ENCODE results near the gene MARK1.

Gene MARK1

DNA sequence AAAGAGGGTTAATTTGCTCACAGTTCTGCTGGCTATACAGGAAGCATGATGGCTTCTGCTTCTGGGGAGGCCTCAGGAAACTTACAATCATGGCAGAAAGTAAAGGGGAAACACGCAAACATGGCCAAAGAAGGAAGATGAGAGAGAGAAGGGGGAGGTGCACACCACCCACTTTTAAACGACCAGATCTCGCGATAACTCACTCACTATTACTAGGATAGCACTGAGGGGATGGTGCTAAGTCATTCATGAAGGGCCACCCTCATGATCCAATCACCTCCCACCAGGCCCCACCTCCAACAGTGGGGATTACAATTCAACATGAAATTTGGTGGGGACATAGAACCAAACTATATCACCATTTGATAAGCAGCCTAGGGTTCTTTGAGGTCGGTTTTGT is 159.9 kb downstream of the MARK1 start:
- no peak overlapping the region for H3K4me3 ChIP-seq (ENCODE audit: low read depth, low read length)

DNA sequence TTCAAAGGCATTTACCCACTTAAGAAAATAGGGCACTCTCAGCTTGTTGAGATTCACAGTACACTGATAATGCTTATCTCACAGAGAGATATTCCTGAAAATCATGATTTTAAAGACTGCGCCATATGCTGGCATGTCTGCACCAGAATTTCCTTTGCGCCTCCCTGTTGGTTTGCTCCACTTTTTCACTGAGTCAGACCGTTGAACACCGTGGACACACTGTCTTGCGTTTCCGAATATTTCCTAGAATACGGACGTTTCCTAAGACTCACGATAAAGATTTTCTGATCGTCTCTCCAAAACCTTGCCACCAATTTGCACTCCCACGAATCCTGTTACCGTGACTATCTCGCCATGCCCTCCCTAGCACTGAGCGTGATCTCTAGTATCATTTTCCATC is 161.7 kb downstream of the MARK1 start:
- H3K4me3 ChIP-seq (ENCODE audit: low read depth, low read length) = peak overlapping the region; percentile 64

- H3K4me3 ChIP-seq (ENCODE audit: low read depth, low read length) = peak within 1 kb of the TSS; percentile 64
Measured at GRCh38 chr1:220690140-220691052, 162.5 kb downstream of the MARK1 start, which contains the start of gene C1orf115. Gene C1orf115 (plus strand): TSS chr1:220690363. CDS start chr1:220690403, 40 bp downstream.

- H3K4me3 ChIP-seq (ENCODE audit: low read depth, low read length) = peak overlapping the region; percentile 64
Measured at GRCh38 chr1:220691053-220691684, 163.2 kb downstream of the MARK1 start.

DNA sequence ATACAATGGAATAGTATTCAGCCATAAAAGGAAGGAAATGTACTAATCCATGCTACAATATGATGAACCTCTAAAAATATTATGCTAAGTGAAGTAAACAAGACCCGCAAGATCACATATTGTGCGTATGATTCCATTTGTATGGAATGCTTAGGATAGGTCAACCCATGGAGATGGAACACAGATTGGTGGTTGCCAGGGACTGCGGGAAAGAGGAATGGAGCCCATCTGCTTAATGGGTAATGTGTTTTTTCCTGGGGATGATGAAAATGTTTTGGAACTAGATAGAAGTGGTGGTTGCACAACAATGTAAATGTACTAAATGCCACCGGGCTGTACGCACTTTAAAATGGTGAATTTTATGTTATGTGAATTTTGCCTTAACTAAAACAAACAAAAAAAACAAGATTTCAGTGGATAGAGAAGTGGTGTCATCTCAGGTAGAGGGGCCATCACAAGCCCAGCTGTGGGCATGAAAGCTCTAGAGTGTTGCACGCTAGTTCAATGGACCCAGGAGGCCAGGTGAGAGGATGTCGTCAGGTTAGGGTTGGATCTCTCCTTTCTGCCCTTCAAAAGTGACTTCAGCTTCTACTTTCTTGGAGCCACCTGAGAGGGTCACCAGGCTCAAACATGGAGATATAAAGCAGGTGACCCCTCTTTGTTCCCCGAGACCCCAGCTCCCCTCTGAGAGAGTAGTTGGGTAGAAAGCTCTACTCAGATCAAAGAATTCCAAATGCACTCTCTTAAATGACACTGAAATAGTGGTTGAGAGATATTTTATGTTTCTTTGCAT is 164.7 kb downstream of the MARK1 start:
- H3K4me3 ChIP-seq (ENCODE audit: low read depth, low read length) = no peak overlapping the region

GRCh38 chr1:220694866-220695382 is 167.0 kb downstream of the MARK1 start:
- no peak overlapping the region for H3K4me3 ChIP-seq (ENCODE audit: low read depth, low read length)

GRCh38 chr1:220695426-220695825 is 167.5 kb downstream of the MARK1 start:
- H3K4me3 ChIP-seq (ENCODE audit: low read depth, low read length) = no peak overlapping the region

GRCh38 chr1:220696226-220696862 is 168.4 kb downstream of the MARK1 start:
- no peak overlapping the region for H3K4me3 ChIP-seq (ENCODE audit: low read depth, low read length)

GRCh38 chr1:220696863-220697231 is 168.9 kb downstream of the MARK1 start:
- H3K4me3 ChIP-seq (ENCODE audit: low read depth, low read length) = no peak overlapping the region

DNA sequence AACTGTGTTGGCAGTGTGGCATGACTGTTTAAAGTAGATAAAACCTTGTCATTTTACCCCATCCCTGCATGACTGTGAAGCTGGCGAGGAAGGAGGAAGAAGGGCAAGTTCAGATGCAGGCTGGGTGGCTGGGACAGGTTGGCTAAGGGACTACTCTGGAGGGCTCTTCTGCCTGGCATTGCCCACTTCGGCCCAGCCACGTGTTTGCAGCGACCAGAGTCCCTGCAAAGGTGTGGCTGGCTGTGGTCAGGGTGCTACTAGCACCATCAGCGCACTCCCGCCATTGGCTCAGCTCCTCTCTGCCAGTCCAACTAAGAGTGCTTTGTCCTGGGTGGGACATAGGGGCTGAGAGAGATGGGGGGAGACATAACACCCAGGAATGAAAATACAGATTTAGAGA is 169.4 kb downstream of the MARK1 start:
- no peak overlapping the region for H3K4me3 ChIP-seq (ENCODE audit: low read depth, low read length)

DNA sequence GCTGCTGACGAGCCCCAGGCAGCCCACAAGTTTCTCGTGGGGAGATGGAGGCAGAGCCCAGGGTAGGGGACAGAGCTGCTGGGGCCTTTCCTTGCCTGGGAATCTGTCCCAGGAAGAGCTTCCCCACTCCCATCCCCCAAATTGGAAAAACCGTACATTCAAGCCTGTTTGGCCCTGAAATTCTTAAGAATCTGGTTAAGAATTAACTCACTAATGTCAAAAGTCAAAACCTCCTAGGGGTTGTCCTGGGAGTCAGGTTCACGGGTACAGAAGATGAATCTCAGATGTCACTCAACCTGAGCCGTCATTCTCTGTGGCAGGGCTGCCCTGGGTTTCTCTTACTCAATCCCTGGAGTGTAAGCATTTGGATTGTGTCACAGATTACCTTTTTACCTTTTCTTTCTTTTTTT is 170.7 kb downstream of the MARK1 start:
- H3K4me3 ChIP-seq (ENCODE audit: low read depth, low read length) = no peak overlapping the region

GRCh38 chr1:220699044-220699443 is 171.1 kb downstream of the MARK1 start:
- no peak overlapping the region for H3K4me3 ChIP-seq (ENCODE audit: low read depth, low read length)

DNA sequence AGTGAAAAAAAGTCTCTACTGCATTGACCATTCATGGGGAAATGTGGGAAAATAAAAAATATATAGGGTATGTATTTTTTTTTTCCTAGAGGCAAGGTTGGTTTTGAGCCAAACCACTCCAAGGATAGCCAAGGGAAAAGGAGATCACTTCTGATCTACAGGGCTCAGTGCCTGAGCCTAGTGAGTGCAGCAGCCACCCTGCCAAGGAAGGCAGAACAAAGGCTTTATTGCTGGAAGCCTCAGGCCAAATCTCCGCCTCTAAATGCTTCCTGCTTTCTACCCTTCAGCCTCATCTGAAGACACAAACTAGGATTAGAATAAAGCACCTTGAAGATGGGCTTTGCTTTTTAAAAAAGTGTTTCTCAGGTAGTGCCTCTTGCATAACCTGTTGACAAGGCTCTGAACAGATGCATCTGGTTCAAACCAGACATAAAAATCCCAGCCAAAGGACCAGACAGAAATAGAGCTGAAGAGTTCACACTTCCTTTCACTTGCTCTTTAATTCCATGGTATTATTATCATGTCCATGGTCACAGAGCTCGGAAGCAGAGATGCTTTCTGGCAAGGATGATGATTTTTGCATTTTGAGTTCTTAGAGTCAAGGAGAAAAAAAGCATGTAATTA is 172.7 kb downstream of the MARK1 start:
- H3K4me3 ChIP-seq (ENCODE audit: low read depth, low read length) = no peak overlapping the region

DNA sequence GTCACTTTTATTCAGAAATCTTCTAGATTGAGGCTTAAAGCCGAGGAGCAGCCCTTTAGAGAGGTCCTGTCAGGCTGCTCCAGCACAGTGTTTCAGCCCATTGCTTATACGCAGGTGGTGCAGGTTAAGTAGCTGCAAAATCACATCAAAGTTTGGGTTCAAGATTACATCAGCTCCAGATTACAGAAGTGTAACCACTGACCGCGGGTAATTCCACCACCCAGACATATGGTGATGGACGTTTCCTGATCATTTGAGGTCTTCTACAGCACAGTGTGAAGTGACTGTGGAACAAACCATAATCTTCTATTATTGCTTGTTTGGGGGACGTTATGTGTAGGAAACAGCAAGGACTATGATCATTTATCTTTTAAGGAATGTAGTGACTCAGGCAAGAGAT is 174.0 kb downstream of the MARK1 start:
- no peak overlapping the region for H3K4me3 ChIP-seq (ENCODE audit: low read depth, low read length)

- no peak overlapping the region for H3K4me3 ChIP-seq (ENCODE audit: low read depth, low read length)
Measured at GRCh38 chr1:220702733-220703270, 174.9 kb downstream of the MARK1 start.

GRCh38 chr1:220703305-220703704 is 175.4 kb downstream of the MARK1 start:
- H3K4me3 ChIP-seq (ENCODE audit: low read depth, low read length) = no peak overlapping the region

DNA sequence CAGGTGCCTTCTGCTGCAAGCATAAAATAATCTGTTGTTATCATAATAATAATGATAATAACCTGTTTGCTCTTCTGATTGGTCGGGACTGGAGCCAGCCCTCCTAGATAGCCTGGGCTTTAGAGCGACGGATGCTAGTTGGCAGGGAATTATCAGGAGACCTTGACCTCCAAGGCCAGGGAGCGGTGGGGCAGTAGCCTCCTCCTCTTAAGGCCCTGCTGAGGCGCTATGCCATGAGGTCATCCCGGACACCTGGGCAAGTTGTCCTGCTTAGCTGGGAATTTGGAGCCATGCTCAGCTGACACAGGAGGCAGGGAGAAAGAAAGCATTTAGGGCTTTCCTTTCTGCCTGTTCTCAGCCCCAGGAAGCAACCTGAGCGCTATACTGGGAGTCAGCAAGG is 177.8 kb downstream of the MARK1 start:
- no peak overlapping the region for H3K4me3 ChIP-seq (ENCODE audit: low read depth, low read length)

- no peak overlapping the region for H3K4me3 ChIP-seq (ENCODE audit: low read depth, low read length)
Measured at GRCh38 chr1:220706480-220706879, 178.5 kb downstream of the MARK1 start.

DNA sequence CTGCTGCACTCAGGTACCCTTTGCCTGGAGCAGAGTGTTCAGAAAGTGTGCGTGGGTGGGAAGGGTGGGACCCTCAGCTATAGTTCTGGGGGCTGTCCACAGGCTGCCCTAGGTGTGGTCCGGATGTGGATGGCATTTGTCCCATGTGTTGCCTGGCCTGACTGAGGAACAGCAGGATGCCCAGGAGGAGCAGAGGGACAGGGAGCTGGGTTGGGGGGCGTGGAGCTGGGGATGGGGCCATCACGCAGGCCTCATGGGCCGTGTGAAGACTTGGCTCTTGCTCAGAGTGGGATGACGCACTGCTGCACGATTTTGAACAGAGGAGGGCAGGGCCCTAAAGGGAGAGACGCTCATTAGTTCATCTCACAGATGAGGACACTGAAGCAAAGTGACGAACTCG is 179.2 kb downstream of the MARK1 start:
- H3K4me3 ChIP-seq (ENCODE audit: low read depth, low read length) = no peak overlapping the region

DNA sequence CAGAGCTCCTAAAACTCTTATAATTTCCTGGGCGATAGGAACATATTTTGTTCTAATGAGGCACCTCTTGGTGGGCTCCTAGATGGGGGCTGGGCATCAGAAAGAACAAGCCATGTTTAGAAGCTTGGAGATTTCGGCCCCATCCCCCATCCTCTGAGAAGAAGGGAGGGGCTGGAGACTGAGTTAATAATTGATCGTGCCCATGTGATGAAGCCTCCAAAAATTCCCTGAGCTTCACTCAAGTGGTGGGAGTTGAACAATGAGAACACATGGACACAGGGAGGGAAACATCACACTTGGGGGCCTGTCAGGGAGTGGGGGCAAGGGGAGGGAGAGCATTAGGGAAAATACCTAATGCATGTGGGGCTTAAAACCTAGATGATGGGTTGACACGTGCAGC is 180.3 kb downstream of the MARK1 start:
- no peak overlapping the region for H3K4me3 ChIP-seq (ENCODE audit: low read depth, low read length)
